Endothelial cell of umbilical vein (primary cell): Measurements from ENCODE around the gene MAP1LC3B.

Experiments used
- CTCF ChIP-seq, 2 donors: IDR thresholded peaks; 1 replicate in 1 of 2; 2 replicates in 1 of 2; pipeline ENCODE4 v1.5.1; 2011; ENCODE audit warnings: low read length in 2 of 2, mild to moderate bottlenecking in 2 of 2, moderate library complexity in 2 of 2, control low read depth in 1 of 2, inconsistent platforms in 1 of 2, low read depth in 1 of 2; ENCODE audit not compliant: insufficient read depth in 1 of 2; ENCODE audit errors: extremely low read depth in 1 of 2
- EZH2 ChIP-seq: IDR thresholded peaks from 2 replicates; pipeline ENCODE4 v1.6.1; 2012; ENCODE audit warnings: borderline replicate concordance, low read depth, mild to moderate bottlenecking, moderate library complexity, low read length, inconsistent platforms; ENCODE audit not compliant: severe bottlenecking
- FOS ChIP-seq: IDR thresholded peaks from 2 replicates; pipeline ENCODE4 v1.6.1; 2011; ENCODE audit warnings: mild to moderate bottlenecking, low read length, moderate library complexity, borderline replicate concordance; ENCODE audit not compliant: insufficient read depth
- GATA2 ChIP-seq: IDR thresholded peaks from 2 replicates; pipeline ENCODE4 v1.7.0; 2011; ENCODE audit warnings: low read depth, mild to moderate bottlenecking, moderate library complexity, mixed read lengths, low read length; ENCODE audit not compliant: insufficient read length, insufficient read depth
- MAX ChIP-seq: IDR thresholded peaks from 2 replicates; pipeline ENCODE4 v1.6.1; 2011; ENCODE audit not compliant: insufficient read depth, insufficient read length
- MYC ChIP-seq: IDR thresholded peaks from one replicate; pipeline ENCODE4 v1.6.1; 2011; ENCODE audit warnings: mild to moderate bottlenecking, low read depth, low read length
- POLR2A ChIP-seq: IDR thresholded peaks from 2 replicates; pipeline ENCODE4 v1.6.1; 2012; ENCODE audit warnings: low read depth, mild to moderate bottlenecking, control low read depth, low read length

- no peak for TF ChIP-seq CTCF (IDR thresholded peaks at IDR 0.05; ENCODE audit: extremely low read depth in 1 of 2, insufficient read depth in 1 of 2, low read depth in 1 of 2, low read length in 2 of 2)
- no peak for TF ChIP-seq FOS
- no peak for TF ChIP-seq POLR2A
- no peak for TF ChIP-seq MYC
- TF ChIP-seq MAX: no peak
- TF ChIP-seq EZH2: no peak
- TF ChIP-seq GATA2: no peak
Observed at GRCh38 chr16:87345726-87346424, 46.3 kb upstream of the MAP1LC3B start.
